Uterus (tissue), 4 donors: Measurements from ENCODE around the gene SS18. TPM values are rescaled to one million over a fixed set of nuclear protein-coding genes. Genes with fewer than 3 reads are reported as not detected.

Source experiments
- DNase-seq, 2 donors: peaks; one replicate each; pipeline ENCODE4 v3.0.0-alpha.2; 2019 to 2020
- H3K27ac ChIP-seq, 2 donors: fragments of 200-600 bp; sonication (generic); 1 replicate in 1 of 2; 2 replicates in 1 of 2; pipeline ENCODE4 v1.5.1; 2016 to 2018
- H3K27me3 ChIP-seq, 2 donors: fragments of 200-600 bp; sonication (generic); one replicate each; pipeline ENCODE4 v1.5.1; 2018 to 2019; ENCODE audit warnings: control low read depth in 1 of 2
- H3K36me3 ChIP-seq, 2 donors: fragments of 200-600 bp; sonication (generic); one replicate each; pipeline ENCODE4 v1.5.1; 2019; ENCODE audit warnings: control low read depth in 1 of 2
- H3K4me1 ChIP-seq, 2 donors: fragments of 200-600 bp; sonication (generic); one replicate each; pipeline ENCODE4 v1.5.1; 2018 to 2019; ENCODE audit warnings: control low read depth in 1 of 2
- H3K4me3 ChIP-seq, 2 donors: fragments of 200-600 bp; sonication (generic); 1 replicate in 1 of 2; 2 replicates in 1 of 2; pipeline ENCODE4 v1.5.1; 2018 to 2019; ENCODE audit warnings: mild to moderate bottlenecking in 1 of 2
- H3K9me3 ChIP-seq, 2 donors: fragments of 200-600 bp; sonication (generic); one replicate each; pipeline ENCODE4 v1.5.1; 2019; ENCODE audit warnings: control low read depth in 1 of 2
- POLR2A ChIP-seq, 2 donors: fragments of 450-650 bp; IDR thresholded peaks; one replicate each; pipeline ENCODE4 v1.6.1; 2016; ENCODE audit warnings: antibody characterized with exemption in 2 of 2, mild to moderate bottlenecking in 1 of 2, moderate library complexity in 1 of 2
- intact Hi-C: fragments of 100-400 bp; cut with DNase I; formaldehyde crosslinking; loops from one replicate; pipeline ENCODE4 v1.15.1; 2023; ENCODE audit warnings: low total_unique reads
- total RNA-seq, 4 donors: library from RNA; depleted of rRNA in 3 of 4; stranded (reverse); fragments of >200 nt in 3 of 4; gene quantifications; one replicate each; pipeline versions ENCODE4 v1.1.0 to v1.2.4, GENCODE V29; 2014 to 2023
- TF ChIP-seq, protein P1 (sequence below), 4 experiments: fragments of 200-600 bp in 2 of 4; fragments of 450-650 bp in 2 of 4; sonication (generic) in 2 of 4; IDR thresholded peaks; one replicate each; pipeline ENCODE4 v1.5.1; 2016 to 2019; ENCODE audit warnings: antibody characterized with exemption in 4 of 4, mild to moderate bottlenecking in 2 of 4, moderate library complexity in 1 of 4
- donor health status: DM: yes; HTN: yes; CAD: no.

Gene SS18
- total RNA-seq, 4 donors from 2014 or later, result 34.7 to 188 (median 91.9) TPM

DNA sequence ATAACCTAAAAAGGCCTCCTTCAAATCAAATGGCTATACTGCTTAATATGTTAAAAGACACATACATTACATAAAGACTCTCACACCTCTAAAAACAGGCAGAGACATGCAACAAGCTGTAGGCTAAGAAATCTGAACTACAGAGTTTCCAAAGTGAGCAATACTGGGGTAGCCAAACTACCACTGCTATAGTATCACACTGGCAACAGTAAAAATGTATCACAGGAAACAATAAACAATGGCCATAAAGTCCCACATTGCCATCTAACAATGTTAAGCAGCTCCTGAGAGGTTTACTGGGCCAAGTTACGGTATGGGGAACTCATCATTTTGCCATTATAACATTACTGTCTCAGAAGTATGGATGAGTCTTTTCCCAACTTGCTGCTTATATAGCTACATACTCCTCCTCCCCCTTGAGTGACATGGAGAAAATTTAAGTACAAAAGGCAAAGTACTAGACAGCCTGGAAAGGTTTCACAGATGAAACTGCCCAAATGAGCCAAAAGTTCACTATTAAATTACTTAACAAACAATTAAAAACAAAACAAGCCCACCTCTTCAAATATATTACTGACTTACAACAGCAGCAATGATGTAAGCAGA, 50.3 kb downstream of the SS18 start:
- TF ChIP-seq, protein P1, sequence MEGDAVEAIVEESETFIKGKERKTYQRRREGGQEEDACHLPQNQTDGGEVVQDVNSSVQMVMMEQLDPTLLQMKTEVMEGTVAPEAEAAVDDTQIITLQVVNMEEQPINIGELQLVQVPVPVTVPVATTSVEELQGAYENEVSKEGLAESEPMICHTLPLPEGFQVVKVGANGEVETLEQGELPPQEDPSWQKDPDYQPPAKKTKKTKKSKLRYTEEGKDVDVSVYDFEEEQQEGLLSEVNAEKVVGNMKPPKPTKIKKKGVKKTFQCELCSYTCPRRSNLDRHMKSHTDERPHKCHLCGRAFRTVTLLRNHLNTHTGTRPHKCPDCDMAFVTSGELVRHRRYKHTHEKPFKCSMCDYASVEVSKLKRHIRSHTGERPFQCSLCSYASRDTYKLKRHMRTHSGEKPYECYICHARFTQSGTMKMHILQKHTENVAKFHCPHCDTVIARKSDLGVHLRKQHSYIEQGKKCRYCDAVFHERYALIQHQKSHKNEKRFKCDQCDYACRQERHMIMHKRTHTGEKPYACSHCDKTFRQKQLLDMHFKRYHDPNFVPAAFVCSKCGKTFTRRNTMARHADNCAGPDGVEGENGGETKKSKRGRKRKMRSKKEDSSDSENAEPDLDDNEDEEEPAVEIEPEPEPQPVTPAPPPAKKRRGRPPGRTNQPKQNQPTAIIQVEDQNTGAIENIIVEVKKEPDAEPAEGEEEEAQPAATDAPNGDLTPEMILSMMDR (IDR thresholded peaks at IDR 0.05), result no peak
- TF ChIP-seq POLR2A (IDR thresholded peaks at IDR 0.05), result no peak

DNA sequence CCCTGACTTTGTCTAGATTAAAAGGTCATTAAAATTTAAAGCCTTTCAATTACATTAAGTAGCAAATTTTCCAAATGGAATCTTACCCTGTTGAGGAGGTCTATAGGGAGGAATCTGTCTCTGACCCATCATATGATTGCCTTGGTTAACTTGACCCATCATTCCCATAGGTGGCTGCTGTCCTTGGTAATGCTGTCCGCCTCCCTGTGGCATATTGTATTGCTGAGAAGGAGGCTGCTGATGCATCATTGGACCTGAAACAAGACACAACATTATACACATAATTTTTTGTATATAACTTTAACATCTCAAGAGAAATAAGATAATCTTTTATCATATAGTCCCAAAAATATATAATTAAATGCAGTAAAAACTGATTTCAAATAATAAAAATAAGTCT, 51.2 kb downstream of the SS18 start:
- intact Hi-C loops, result no loop called here
- Histone ChIP-seq H3K9me3 (no peaks in the 10 kb centered on the region), H3K27me3 (no peaks in the 10 kb centered on the region), H3K36me3 (no peaks in the 10 kb centered on the region), H3K27ac (no peak overlapping the region), H3K4me3 (no peak overlapping the region), H3K4me1 (no peaks in the 10 kb centered on the region)
- no peak for TF ChIP-seq POLR2A (IDR thresholded peaks at IDR 0.05)
- no peak for DNase-seq

More for the DNA sequence above, 50.3 kb downstream of the SS18 start:
- Histone ChIP-seq H3K9me3 (no peaks in the 10 kb centered on the region), H3K27ac (no peak overlapping the region), H3K36me3 (no peaks in the 10 kb centered on the region), H3K27me3 (no peaks in the 10 kb centered on the region), H3K4me3 (no peak overlapping the region), H3K4me1 (no peaks in the 10 kb centered on the region)
- intact Hi-C loops, result no loop called here
- no peak for DNase-seq

DNA sequence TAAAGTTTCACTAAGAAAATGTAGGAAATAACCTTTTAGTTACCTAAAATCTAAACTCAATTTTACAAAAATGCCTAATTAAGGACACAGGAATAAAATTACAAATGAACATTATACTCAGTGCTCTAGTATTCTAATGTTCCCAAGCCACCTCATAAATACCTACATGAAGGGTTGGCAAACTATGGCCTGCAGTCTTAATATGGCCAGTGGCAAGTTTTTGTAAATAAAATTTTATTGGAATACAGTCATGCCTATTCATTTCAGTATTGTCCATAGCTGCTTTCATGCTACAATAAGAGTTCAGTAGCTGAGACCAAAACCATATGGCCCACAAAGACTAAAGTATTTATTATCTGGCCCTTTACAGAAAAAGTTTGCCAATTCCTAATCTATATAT, 53.8 kb downstream of the SS18 start:
- no peaks in the 10 kb centered on the region for H3K27me3 ChIP-seq
- TF ChIP-seq POLR2A (IDR thresholded peaks at IDR 0.05), result no peak
- TF ChIP-seq, protein P1 (IDR thresholded peaks at IDR 0.05), result no peak
- no peaks in the 10 kb centered on the region for H3K9me3 ChIP-seq
- no peaks in the 10 kb centered on the region for H3K4me1 ChIP-seq
- H3K36me3 ChIP-seq, result no peaks in the 10 kb centered on the region
- intact Hi-C loops, result no loop called here
- H3K27ac ChIP-seq, result no peak overlapping the region
- no peak overlapping the region for H3K4me3 ChIP-seq
- DNase-seq, result no peak

DNA sequence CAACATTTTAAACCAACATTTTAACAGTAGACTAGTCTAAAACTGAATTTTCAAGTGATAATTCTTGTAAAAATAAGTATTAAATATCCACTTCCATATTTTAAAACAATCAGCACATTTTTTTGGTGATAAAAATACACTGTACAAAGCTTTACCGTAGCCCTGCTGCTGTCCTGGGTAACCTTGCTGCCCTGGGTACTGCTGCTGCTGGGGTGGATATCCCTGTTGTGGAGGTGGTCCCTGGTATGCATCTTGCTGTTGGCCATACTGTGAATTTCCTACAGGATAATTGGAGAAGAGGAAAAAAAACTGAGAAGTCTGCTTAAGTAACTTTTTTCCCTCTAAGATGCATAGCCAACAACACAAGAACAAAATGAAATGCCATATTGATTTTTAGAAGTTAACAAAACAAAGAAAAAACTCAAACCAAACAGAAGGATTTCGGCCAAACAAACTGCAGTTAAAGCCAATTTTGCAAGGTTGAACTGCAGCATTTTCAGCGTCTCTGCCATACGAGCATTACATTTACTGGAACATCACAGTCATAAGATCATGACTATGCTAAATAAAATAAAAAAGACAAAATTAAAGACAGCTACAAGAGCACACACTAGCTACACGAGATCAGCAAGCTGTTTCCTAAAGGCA, 55.4 kb downstream of the SS18 start:
- Histone ChIP-seq H3K9me3 (no peaks in the 10 kb centered on the region), H3K27me3 (no peaks in the 10 kb centered on the region), H3K36me3 (no peaks in the 10 kb centered on the region), H3K4me1 (no peaks in the 10 kb centered on the region), H3K4me3 (no peak overlapping the region), H3K27ac (no peak overlapping the region)
- intact Hi-C loops, result no loop called here
- TF ChIP-seq POLR2A (IDR thresholded peaks at IDR 0.05), result no peak
- TF ChIP-seq, protein P1 (IDR thresholded peaks at IDR 0.05), result no peak
- DNase-seq, result no peak

DNA sequence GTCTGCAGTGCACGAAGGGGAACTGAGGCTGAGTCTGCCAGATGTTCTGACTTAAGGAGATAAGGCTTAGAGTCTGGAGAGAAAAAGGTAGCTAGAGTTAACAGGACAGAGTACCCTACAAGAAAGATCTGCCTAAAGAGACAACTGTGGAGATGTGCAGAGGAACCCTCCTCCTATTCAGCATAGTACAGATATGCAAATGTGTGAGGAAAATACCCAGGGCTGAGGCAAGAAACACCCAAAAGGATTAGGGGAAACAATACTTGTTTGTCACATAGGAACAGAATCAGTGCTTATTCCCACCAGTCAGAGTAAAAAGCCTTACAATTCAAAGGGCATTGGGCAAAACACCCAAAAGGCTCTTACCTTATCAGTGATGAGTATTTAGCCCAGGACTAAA, 67.8 kb downstream of the SS18 start:
- Histone ChIP-seq H3K9me3 (no peaks in the 10 kb centered on the region), H3K4me3 (no peak overlapping the region), H3K27me3 (no peaks in the 10 kb centered on the region), H3K4me1 (no peaks in the 10 kb centered on the region), H3K36me3 (no peaks in the 10 kb centered on the region), H3K27ac (no peak overlapping the region)
- TF ChIP-seq, protein P1 (IDR thresholded peaks at IDR 0.05), result no peak
- no peak for TF ChIP-seq POLR2A (IDR thresholded peaks at IDR 0.05)
- intact Hi-C loops, result no loop called here
- DNase-seq, result no peak
